ENCODE data around the gene PLCH2.

- TF ChIP-seq CTCF (IDR thresholded peaks at IDR 0.05; ENCODE audit: low read length) (no peak), EZH2 (IDR thresholded peaks at IDR 0.05; ENCODE audit: borderline replicate concordance, low read length) (no peak)
These were observed 10.0 kb downstream of the PLCH2 start for GRCh38 chr1:2486041-2486440.
